ENCODE data around the gene KCND3.

- no peak for TF ChIP-seq POLR2A (IDR thresholded peaks at IDR 0.05)
- no peak for TF ChIP-seq CTCF (IDR thresholded peaks at IDR 0.05)
Measured at GRCh38 chr1:111976842-111977241, 12.6 kb downstream of the KCND3 start.

Data from thyroid gland (tissue), 4 donors.